HEK293 (cell line): Measurements from ENCODE around the gene MYL9.

ENCODE experiments used
- CTCF ChIA-PET: fragments of 350-600 bp; formaldehyde crosslinking; extraction: SDS; loops from one replicate; lab custom pipeline; 2021; ENCODE audit warnings: antibody characterized with exemption; lab: Yijun Ruan, JAX
- POLR2A ChIA-PET: fragments of 300-600 bp; formaldehyde crosslinking; extraction: SDS; loops from one replicate; lab custom pipeline; 2020; ENCODE audit warnings: antibody characterized with exemption, inconsistent platforms; lab: Yijun Ruan, JAX
- H3K27ac ChIP-seq: fragments of 200-500 bp; sonication (Bioruptor generic); 2 replicates; pipeline ENCODE4 v1.5.1; 2014; ENCODE audit warnings: low read depth, low read length, control low read depth, inconsistent platforms; ENCODE audit errors: extremely low read depth
- H3K36me3 ChIP-seq, 2 experiments: fragments of 200-500 bp in 1 of 2; sonication (Bioruptor generic) in 1 of 2; 1 replicate in 1 of 2; 2 replicates in 1 of 2; pipeline ENCODE4 v1.5.1; 2014 to 2017; ENCODE audit warnings: inconsistent platforms in 2 of 2, low read length in 2 of 2; ENCODE audit not compliant: control insufficient read depth in 2 of 2, insufficient read depth in 1 of 2
- H3K4me1 ChIP-seq: fragments of 200-500 bp; sonication (Bioruptor generic); 2 replicates; pipeline ENCODE4 v1.5.1; 2014; ENCODE audit warnings: mild to moderate bottlenecking, low read length, inconsistent platforms; ENCODE audit not compliant: control insufficient read depth, insufficient read depth
- H3K4me3 ChIP-seq: 2 replicates; pipeline ENCODE4 v1.5.1; 2011; ENCODE audit warnings: low read depth, mild to moderate bottlenecking, control low read depth, low read length, moderate library complexity
- H3K9me3 ChIP-seq: fragments of 200-500 bp; sonication (Bioruptor generic); 2 replicates; pipeline ENCODE4 v1.5.1; 2014; ENCODE audit warnings: low read depth, low read length, inconsistent platforms; ENCODE audit not compliant: control insufficient read depth, insufficient read depth
- HIC1 ChIP-seq: fragments of 450-650 bp; formaldehyde crosslinking; IDR thresholded peaks from 2 replicates; pipeline ENCODE4 v1.5.1; 2016; ENCODE audit warnings: missing biosample characterization, missing genetic modification characterization
- SALL2 ChIP-seq: fragments of 450-650 bp; formaldehyde crosslinking; IDR thresholded peaks from 2 replicates; pipeline ENCODE4 v1.5.0; 2017; ENCODE audit warnings: missing biosample characterization, mild to moderate bottlenecking, missing genetic modification characterization, borderline replicate concordance
- ZBTB7A ChIP-seq: fragments of 450-650 bp; formaldehyde crosslinking; IDR thresholded peaks from 2 replicates; pipeline ENCODE4 v1.5.1; 2016; ENCODE audit warnings: low read depth, missing biosample characterization, missing genetic modification characterization
- ZNF211 ChIP-seq: fragments of 450-650 bp; formaldehyde crosslinking; IDR thresholded peaks from 2 replicates; pipeline ENCODE4 v1.5.1; 2016; ENCODE audit warnings: low read depth, missing biosample characterization, missing genetic modification characterization
- ZNF394 ChIP-seq: fragments of 450-650 bp; formaldehyde crosslinking; IDR thresholded peaks from 2 replicates; pipeline ENCODE4 v1.5.1; 2016; ENCODE audit warnings: missing biosample characterization, missing genetic modification characterization, mild to moderate bottlenecking, moderate library complexity, borderline replicate concordance
- ZNF610 ChIP-seq: fragments of 450-650 bp; formaldehyde crosslinking; IDR thresholded peaks from 2 replicates; pipeline ENCODE4 v1.5.1; 2016; ENCODE audit warnings: missing biosample characterization, missing genetic modification characterization, borderline replicate concordance
- ZNF623 ChIP-seq: fragments of 450-650 bp; formaldehyde crosslinking; IDR thresholded peaks from 2 replicates; pipeline ENCODE4 v1.5.1; 2016; ENCODE audit warnings: missing biosample characterization, missing genetic modification characterization
- ZNF701 ChIP-seq: fragments of 450-650 bp; formaldehyde crosslinking; IDR thresholded peaks from 2 replicates; pipeline ENCODE4 v1.5.1; 2016; ENCODE audit warnings: missing biosample characterization, missing genetic modification characterization
- ZNF76 ChIP-seq: fragments of 450-650 bp; formaldehyde crosslinking; IDR thresholded peaks from 2 replicates; pipeline ENCODE4; 2016; ENCODE audit warnings: low read depth, missing biosample characterization, missing genetic modification characterization, borderline replicate concordance
- ZNF768 ChIP-seq: fragments of 450-650 bp; formaldehyde crosslinking; IDR thresholded peaks from 2 replicates; pipeline ENCODE4 v1.5.1; 2018; ENCODE audit warnings: missing biosample characterization, mild to moderate bottlenecking, missing genetic modification characterization
- TF ChIP-seq, protein P1 (sequence below): fragments of 450-650 bp; formaldehyde crosslinking; IDR thresholded peaks from 2 replicates; pipeline ENCODE4 v1.5.1; 2016; ENCODE audit warnings: missing biosample characterization, missing genetic modification characterization
- TF ChIP-seq, protein P2 (sequence below): fragments of 450-650 bp; formaldehyde crosslinking; conservative IDR thresholded peaks from 2 replicates; pipeline ENCODE4 v1.5.1; 2016; ENCODE audit warnings: low read depth, missing biosample characterization, missing genetic modification characterization
- TF ChIP-seq, protein P3 (sequence below): fragments of 450-650 bp; formaldehyde crosslinking; IDR thresholded peaks from 2 replicates; pipeline ENCODE4 v1.5.1; 2016; ENCODE audit warnings: missing biosample characterization, missing genetic modification characterization, low read depth
- TF ChIP-seq, protein P4 (sequence below): fragments of 450-650 bp; formaldehyde crosslinking; IDR thresholded peaks from 2 replicates; pipeline ENCODE4 v1.5.1; 2016; ENCODE audit warnings: missing biosample characterization, missing genetic modification characterization

Gene MYL9

GRCh38 chr20:36546111-36546736 is 4.9 kb downstream of the MYL9 start:
- TF ChIP-seq ZNF701 (tag by site-specific recombination): no peak
- TF ChIP-seq ZNF768 (tag by site-specific recombination): no peak
- TF ChIP-seq, protein P1, sequence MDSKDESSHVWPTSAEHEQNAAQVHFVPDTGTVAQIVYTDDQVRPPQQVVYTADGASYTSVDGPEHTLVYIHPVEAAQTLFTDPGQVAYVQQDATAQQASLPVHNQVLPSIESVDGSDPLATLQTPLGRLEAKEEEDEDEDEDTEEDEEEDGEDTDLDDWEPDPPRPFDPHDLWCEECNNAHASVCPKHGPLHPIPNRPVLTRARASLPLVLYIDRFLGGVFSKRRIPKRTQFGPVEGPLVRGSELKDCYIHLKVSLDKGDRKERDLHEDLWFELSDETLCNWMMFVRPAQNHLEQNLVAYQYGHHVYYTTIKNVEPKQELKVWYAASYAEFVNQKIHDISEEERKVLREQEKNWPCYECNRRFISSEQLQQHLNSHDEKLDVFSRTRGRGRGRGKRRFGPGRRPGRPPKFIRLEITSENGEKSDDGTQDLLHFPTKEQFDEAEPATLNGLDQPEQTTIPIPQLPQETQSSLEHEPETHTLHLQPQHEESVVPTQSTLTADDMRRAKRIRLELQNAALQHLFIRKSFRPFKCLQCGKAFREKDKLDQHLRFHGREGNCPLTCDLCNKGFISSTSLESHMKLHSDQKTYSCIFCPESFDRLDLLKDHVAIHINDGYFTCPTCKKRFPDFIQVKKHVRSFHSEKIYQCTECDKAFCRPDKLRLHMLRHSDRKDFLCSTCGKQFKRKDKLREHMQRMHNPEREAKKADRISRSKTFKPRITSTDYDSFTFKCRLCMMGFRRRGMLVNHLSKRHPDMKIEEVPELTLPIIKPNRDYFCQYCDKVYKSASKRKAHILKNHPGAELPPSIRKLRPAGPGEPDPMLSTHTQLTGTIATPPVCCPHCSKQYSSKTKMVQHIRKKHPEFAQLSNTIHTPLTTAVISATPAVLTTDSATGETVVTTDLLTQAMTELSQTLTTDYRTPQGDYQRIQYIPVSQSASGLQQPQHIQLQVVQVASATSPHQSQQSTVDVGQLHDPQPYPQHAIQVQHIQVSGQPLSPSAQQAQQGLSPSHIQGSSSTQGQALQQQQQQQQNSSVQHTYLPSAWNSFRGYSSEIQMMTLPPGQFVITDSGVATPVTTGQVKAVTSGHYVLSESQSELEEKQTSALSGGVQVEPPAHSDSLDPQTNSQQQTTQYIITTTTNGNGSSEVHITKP (tag by site-specific recombination): no peak
- TF ChIP-seq, protein P2, sequence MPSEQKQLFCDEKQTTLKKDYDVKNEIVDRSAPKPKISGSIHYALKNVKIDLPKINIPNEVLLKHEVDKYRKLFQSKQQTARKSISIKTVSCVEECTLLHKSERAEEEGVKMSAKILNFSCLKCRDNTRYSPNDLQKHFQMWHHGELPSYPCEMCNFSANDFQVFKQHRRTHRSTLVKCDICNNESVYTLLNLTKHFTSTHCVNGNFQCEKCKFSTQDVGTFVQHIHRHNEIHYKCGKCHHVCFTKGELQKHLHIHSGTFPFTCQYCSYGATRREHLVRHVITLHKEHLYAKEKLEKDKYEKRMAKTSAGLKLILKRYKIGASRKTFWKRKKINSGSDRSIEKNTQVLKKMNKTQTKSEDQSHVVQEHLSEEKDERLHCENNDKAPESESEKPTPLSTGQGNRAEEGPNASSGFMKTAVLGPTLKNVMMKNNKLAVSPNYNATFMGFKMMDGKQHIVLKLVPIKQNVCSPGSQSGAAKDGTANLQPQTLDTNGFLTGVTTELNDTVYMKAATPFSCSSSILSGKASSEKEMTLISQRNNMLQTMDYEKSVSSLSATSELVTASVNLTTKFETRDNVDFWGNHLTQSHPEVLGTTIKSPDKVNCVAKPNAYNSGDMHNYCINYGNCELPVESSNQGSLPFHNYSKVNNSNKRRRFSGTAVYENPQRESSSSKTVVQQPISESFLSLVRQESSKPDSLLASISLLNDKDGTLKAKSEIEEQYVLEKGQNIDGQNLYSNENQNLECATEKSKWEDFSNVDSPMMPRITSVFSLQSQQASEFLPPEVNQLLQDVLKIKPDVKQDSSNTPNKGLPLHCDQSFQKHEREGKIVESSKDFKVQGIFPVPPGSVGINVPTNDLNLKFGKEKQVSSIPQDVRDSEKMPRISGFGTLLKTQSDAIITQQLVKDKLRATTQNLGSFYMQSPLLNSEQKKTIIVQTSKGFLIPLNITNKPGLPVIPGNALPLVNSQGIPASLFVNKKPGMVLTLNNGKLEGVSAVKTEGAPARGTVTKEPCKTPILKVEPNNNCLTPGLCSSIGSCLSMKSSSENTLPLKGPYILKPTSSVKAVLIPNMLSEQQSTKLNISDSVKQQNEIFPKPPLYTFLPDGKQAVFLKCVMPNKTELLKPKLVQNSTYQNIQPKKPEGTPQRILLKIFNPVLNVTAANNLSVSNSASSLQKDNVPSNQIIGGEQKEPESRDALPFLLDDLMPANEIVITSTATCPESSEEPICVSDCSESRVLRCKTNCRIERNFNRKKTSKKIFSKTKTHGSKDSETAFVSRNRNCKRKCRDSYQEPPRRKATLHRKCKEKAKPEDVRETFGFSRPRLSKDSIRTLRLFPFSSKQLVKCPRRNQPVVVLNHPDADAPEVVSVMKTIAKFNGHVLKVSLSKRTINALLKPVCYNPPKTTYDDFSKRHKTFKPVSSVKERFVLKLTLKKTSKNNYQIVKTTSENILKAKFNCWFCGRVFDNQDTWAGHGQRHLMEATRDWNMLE (tag by site-specific recombination): no peak
- no peak for TF ChIP-seq ZNF623 (tag by site-specific recombination)
- TF ChIP-seq ZBTB7A (tag by site-specific recombination): no peak
- no peak for TF ChIP-seq ZNF211 (tag by site-specific recombination)
- no peak for TF ChIP-seq ZNF394 (tag by site-specific recombination)
- TF ChIP-seq, all 188 proteins: peak for 0
- Histone ChIP-seq H3K4me1 (no peaks in the 10 kb centered on the region), H3K27ac (no peak overlapping the region), H3K4me3 (no peak overlapping the region), H3K9me3 (no peaks in the 10 kb centered on the region), H3K36me3 (no peaks in the 10 kb centered on the region)
- CTCF ChIA-PET: no interaction called here
- POLR2A ChIA-PET: interaction anchor here (0.7 kb wide), 1 partner anchor 11 kb away, joined by 3 read pairs; no protein-coding TSS in a partner anchor

DNA sequence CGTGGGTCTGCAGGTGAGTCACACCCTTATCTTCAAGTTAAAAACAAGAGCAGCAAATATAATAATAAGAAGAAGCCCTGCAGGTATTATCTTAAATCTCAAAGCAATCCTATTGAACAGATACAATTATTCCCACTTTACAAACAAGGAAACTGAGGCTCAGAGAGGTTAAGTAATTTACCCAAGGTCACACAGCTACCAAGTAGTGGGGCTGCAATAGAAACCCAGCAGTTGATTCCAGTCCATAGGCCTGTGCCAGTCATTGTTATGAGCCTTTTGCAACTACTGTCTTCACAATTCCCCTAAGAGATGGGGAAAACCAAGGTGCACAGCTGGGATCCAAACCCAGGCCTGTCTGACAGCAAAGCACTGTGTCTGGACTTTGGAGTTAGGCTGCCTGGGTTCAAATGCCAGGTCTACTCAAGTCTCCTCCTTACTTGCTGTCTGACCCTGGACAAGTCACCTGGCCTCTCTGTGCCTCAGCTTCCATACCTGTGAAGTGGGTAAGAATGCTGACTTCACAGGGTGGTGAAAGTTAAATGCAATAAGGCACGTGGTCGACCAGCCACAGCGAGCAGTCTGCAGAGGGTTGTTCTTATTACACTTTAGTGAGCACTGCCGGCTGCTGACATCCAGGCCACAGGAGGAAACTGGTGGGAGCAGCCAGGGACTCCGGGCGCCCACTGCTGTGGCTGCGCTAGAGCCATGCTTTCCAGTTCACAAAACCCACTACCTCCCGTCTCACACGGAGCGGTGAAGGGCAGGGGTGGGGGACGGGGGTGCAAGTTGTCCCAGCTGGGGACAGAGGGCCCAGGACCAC is 6.1 kb downstream of the MYL9 start:
- Histone ChIP-seq H3K9me3 (no peaks in the 10 kb centered on the region), H3K27ac (no peak overlapping the region), H3K4me3 (no peak overlapping the region), H3K4me1 (no peaks in the 10 kb centered on the region), H3K36me3 (no peaks in the 10 kb centered on the region)
- ChIA-PET CTCF (interaction anchor here (0.6 to 1.0 kb wide), 3 partner anchors 19 to 121 kb away, joined by 4 read pairs; no protein-coding TSS in a partner anchor), POLR2A (no interaction called here)
- TF ChIP-seq, protein P3, sequence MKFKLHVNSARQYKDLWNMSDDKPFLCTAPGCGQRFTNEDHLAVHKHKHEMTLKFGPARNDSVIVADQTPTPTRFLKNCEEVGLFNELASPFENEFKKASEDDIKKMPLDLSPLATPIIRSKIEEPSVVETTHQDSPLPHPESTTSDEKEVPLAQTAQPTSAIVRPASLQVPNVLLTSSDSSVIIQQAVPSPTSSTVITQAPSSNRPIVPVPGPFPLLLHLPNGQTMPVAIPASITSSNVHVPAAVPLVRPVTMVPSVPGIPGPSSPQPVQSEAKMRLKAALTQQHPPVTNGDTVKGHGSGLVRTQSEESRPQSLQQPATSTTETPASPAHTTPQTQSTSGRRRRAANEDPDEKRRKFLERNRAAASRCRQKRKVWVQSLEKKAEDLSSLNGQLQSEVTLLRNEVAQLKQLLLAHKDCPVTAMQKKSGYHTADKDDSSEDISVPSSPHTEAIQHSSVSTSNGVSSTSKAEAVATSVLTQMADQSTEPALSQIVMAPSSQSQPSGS (tag by site-specific recombination): no peak
- TF ChIP-seq SALL2 (tag by site-specific recombination): no peak
- no peak for TF ChIP-seq ZNF610 (tag by site-specific recombination)
- no peak for TF ChIP-seq HIC1 (tag by site-specific recombination)
- no peak for TF ChIP-seq ZNF76 (tag by site-specific recombination)
- no peak for TF ChIP-seq ZNF701 (tag by site-specific recombination)
- TF ChIP-seq, protein P4, sequence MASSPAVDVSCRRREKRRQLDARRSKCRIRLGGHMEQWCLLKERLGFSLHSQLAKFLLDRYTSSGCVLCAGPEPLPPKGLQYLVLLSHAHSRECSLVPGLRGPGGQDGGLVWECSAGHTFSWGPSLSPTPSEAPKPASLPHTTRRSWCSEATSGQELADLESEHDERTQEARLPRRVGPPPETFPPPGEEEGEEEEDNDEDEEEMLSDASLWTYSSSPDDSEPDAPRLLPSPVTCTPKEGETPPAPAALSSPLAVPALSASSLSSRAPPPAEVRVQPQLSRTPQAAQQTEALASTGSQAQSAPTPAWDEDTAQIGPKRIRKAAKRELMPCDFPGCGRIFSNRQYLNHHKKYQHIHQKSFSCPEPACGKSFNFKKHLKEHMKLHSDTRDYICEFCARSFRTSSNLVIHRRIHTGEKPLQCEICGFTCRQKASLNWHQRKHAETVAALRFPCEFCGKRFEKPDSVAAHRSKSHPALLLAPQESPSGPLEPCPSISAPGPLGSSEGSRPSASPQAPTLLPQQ: no peak
